SK-N-SH treated with all-trans-retinoic acid at 6 μM for 48 hours (cell line): ENCODE results near the gene C3orf22.

Experiments used
- ARNTL ChIP-seq: fragments of 450-650 bp; formaldehyde crosslinking; IDR thresholded peaks from 2 replicates; pipeline ENCODE4 v1.5.0; 2020; ENCODE audit warnings: low read depth, mild to moderate bottlenecking, moderate library complexity, borderline replicate concordance
- ESRRG ChIP-seq: fragments of 250-450 bp; sonication (Bioruptor Pico); IDR thresholded peaks from 2 replicates; pipeline ENCODE4 v1.6.1; 2021; ENCODE audit warnings: mild to moderate bottlenecking
- GLIS3 ChIP-seq: fragments of 250-450 bp; sonication (Bioruptor Pico); IDR thresholded peaks from 2 replicates; pipeline ENCODE4 v1.5.0; 2020; ENCODE audit warnings: mild to moderate bottlenecking, moderate library complexity
- ISL1 ChIP-seq: fragments of 250-450 bp; sonication (Bioruptor Pico); IDR thresholded peaks from 2 replicates; pipeline ENCODE4 v2.1.2; 2022; ENCODE audit warnings: mild to moderate bottlenecking, moderate library complexity
- POU6F1 ChIP-seq: fragments of 250-450 bp; sonication (Bioruptor Pico); IDR thresholded peaks from 2 replicates; pipeline ENCODE4 v1.8.0; 2021; ENCODE audit warnings: low read depth, mild to moderate bottlenecking, moderate library complexity, borderline replicate concordance
- PPARA ChIP-seq: fragments of 250-450 bp; sonication (Bioruptor Pico); IDR thresholded peaks from 2 replicates; pipeline ENCODE4 v1.5.0; 2020; ENCODE audit warnings: mild to moderate bottlenecking, borderline replicate concordance
- TOX ChIP-seq: fragments of 250-450 bp; sonication (Bioruptor Pico); IDR thresholded peaks from 2 replicates; pipeline ENCODE4 v1.8.0; 2021; ENCODE audit warnings: mild to moderate bottlenecking, moderate library complexity, borderline replicate concordance
- ZC3H10 ChIP-seq: fragments of 250-450 bp; sonication (Bioruptor Pico); IDR thresholded peaks from 2 replicates; pipeline ENCODE4 v1.5.1; 2021; ENCODE audit warnings: mild to moderate bottlenecking, moderate library complexity
- ZFP3 ChIP-seq: fragments of 250-450 bp; sonication (Bioruptor Pico); IDR thresholded peaks from 2 replicates; pipeline ENCODE4 v1.5.0; 2020; ENCODE audit warnings: mild to moderate bottlenecking, moderate library complexity
- ZNF565 ChIP-seq: fragments of 450-650 bp; formaldehyde crosslinking; conservative IDR thresholded peaks from 2 replicates; pipeline ENCODE4 v1.5.0; 2020; ENCODE audit warnings: low read depth, mild to moderate bottlenecking, moderate library complexity
- ZNF8 ChIP-seq: fragments of 450-650 bp; formaldehyde crosslinking; IDR thresholded peaks from 2 replicates; pipeline ENCODE4 v1.5.0; 2020; ENCODE audit warnings: mild to moderate bottlenecking, moderate library complexity
- TF ChIP-seq, protein P1 (sequence below): fragments of 250-450 bp; sonication (Bioruptor Pico); IDR thresholded peaks from 2 replicates; pipeline ENCODE4 v1.5.1; 2021; ENCODE audit warnings: mild to moderate bottlenecking, moderate library complexity
- TF ChIP-seq, protein P2 (sequence below): fragments of 250-450 bp; sonication (Bioruptor Pico); IDR thresholded peaks from 2 replicates; pipeline ENCODE4 v1.8.0; 2020; ENCODE audit warnings: mild to moderate bottlenecking, moderate library complexity, borderline replicate concordance

DNA sequence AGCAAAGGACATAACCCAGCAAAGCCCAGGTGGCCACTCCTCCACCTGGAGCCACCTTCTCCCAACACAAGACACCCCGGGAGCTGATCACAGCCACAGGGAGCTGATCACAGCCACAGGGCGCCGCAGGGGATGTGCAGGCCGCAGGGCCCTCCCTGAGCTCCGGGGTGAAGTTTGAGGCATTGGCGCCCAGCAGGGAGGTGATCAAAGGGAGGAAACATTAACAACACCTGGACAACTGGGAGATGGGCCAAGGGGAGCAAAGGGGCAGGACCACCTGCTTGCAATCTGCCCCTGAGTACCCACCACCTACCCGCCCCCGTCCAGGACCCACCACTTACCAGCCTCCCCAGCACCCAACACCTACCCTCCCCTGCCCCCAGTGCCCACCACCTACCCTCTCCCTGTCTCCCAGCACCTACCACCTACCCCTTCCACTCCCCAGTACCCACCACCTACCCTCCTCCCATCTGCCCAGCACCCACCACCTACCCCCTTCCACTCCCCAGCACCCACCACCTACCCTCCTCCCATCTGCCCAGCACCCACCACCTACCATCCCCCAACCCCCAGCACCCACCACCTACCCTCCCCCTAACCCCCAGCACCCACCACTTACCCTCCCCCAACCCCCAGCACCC lies 43.5 kb downstream of the C3orf22 start:
- TF ChIP-seq ZNF8 (CRISPR knock-in tag): no peak
- no peak for TF ChIP-seq ZFP3 (CRISPR knock-in tag)
- no peak for TF ChIP-seq POU6F1 (CRISPR knock-in tag)
- no peak for TF ChIP-seq GLIS3 (CRISPR knock-in tag)
- TF ChIP-seq ZC3H10 (CRISPR knock-in tag): no peak
- TF ChIP-seq TOX (CRISPR knock-in tag): no peak
- TF ChIP-seq PPARA (CRISPR knock-in tag): no peak
- TF ChIP-seq ISL1 (CRISPR knock-in tag): no peak
- TF ChIP-seq, protein P1, sequence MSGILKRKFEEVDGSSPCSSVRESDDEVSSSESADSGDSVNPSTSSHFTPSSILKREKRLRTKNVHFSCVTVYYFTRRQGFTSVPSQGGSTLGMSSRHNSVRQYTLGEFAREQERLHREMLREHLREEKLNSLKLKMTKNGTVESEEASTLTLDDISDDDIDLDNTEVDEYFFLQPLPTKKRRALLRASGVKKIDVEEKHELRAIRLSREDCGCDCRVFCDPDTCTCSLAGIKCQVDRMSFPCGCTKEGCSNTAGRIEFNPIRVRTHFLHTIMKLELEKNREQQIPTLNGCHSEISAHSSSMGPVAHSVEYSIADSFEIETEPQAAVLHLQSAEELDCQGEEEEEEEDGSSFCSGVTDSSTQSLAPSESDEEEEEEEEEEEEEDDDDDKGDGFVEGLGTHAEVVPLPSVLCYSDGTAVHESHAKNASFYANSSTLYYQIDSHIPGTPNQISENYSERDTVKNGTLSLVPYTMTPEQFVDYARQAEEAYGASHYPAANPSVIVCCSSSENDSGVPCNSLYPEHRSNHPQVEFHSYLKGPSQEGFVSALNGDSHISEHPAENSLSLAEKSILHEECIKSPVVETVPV: no peak
- TF ChIP-seq, protein P2, sequence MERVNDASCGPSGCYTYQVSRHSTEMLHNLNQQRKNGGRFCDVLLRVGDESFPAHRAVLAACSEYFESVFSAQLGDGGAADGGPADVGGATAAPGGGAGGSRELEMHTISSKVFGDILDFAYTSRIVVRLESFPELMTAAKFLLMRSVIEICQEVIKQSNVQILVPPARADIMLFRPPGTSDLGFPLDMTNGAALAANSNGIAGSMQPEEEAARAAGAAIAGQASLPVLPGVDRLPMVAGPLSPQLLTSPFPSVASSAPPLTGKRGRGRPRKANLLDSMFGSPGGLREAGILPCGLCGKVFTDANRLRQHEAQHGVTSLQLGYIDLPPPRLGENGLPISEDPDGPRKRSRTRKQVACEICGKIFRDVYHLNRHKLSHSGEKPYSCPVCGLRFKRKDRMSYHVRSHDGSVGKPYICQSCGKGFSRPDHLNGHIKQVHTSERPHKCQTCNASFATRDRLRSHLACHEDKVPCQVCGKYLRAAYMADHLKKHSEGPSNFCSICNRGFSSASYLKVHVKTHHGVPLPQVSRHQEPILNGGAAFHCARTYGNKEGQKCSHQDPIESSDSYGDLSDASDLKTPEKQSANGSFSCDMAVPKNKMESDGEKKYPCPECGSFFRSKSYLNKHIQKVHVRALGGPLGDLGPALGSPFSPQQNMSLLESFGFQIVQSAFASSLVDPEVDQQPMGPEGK (CRISPR knock-in tag): no peak
- no peak for TF ChIP-seq ARNTL (CRISPR knock-in tag)
- TF ChIP-seq ZNF565: no peak
- TF ChIP-seq ESRRG (CRISPR knock-in tag): no peak
